Femur (tissue), 1 donor: ENCODE data around the gene ARHGEF7.

Experiments
- DNase-seq: peaks from one replicate; pipeline ENCODE4 v3.0.0-alpha.2; 2017

ARHGEF7 gene

GRCh38 chr13:111282425-111282824 is 167.3 kb downstream of the ARHGEF7 start:
- no peak for DNase-seq

- DNase-seq = no peak
Observed at GRCh38 chr13:111282997-111283396, 167.9 kb downstream of the ARHGEF7 start.

- no peak for DNase-seq
Observed at GRCh38 chr13:111283457-111283856, 168.3 kb downstream of the ARHGEF7 start.

GRCh38 chr13:111283991-111284390 is 168.9 kb downstream of the ARHGEF7 start:
- no peak for DNase-seq

GRCh38 chr13:111284565-111284964 is 169.5 kb downstream of the ARHGEF7 start:
- DNase-seq = no peak

- DNase-seq = no peak
Observed at GRCh38 chr13:111286162-111286561, 171.1 kb downstream of the ARHGEF7 start.

- DNase-seq = no peak
Observed at GRCh38 chr13:111286749-111287148, 171.6 kb downstream of the ARHGEF7 start.

- no peak for DNase-seq
Observed at GRCh38 chr13:111287201-111287600, 172.1 kb downstream of the ARHGEF7 start.

GRCh38 chr13:111288276-111288675 is 173.2 kb downstream of the ARHGEF7 start:
- no peak for DNase-seq

- DNase-seq = no peak
Observed at GRCh38 chr13:111289251-111289650, 174.1 kb downstream of the ARHGEF7 start.

GRCh38 chr13:111291908-111292307 is 176.8 kb downstream of the ARHGEF7 start:
- no peak for DNase-seq

GRCh38 chr13:111292710-111293485 is 177.8 kb downstream of the ARHGEF7 start:
- DNase-seq = no peak

GRCh38 chr13:111295886-111296285 is 180.8 kb downstream of the ARHGEF7 start:
- DNase-seq = no peak

- DNase-seq = no peak
Observed at GRCh38 chr13:111296417-111296816, 181.3 kb downstream of the ARHGEF7 start.

- DNase-seq = no peak
Observed at GRCh38 chr13:111298214-111298975, 183.3 kb downstream of the ARHGEF7 start.

- no peak for DNase-seq
Observed at GRCh38 chr13:111302045-111302726, 187.1 kb downstream of the ARHGEF7 start.

GRCh38 chr13:111303559-111303958 is 188.4 kb downstream of the ARHGEF7 start:
- no peak for DNase-seq

GRCh38 chr13:111304041-111304544 is 189.0 kb downstream of the ARHGEF7 start:
- DNase-seq = no peak

- DNase-seq = no peak
Observed at GRCh38 chr13:111304603-111305289, 189.6 kb downstream of the ARHGEF7 start.

- DNase-seq = no peak
Observed at GRCh38 chr13:111312944-111313590, 198.0 kb downstream of the ARHGEF7 start.

GRCh38 chr13:111313911-111314425 is 198.9 kb downstream of the ARHGEF7 start:
- DNase-seq = no peak

GRCh38 chr13:111314852-111315251 is 199.7 kb downstream of the ARHGEF7 start:
- DNase-seq = no peak
